ENCODE measurements around the gene FOXP1. TPM values are rescaled to one million over a fixed set of nuclear protein-coding genes. Genes with fewer than 3 reads are reported as not detected.
A peak's percentile ranks its signal among the peaks of the same experiment; 100 is the strongest.

FOXP1 gene
- total RNA-seq, 1 donor from 2014 or later, result 70.2 TPM

DNA sequence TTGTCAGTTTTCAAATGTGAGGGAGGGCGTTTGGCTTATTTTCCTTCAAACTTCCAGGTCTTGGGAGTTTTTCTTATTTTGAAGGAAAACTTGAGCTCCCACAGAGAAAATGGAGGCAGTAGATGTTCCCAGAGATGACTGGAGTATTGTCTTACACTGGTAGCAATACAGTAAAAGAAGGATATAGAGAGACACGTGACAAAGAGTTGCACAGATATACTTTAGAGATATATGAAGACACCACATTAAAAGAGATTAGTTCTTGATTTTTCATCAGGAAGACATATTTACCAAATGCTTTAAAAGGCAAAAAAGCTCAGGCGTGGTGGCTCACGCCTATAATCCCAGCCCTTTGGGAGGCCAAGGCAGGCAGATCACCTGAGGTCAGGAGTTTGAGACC is 490.9 kb downstream of the FOXP1 start:
- ATAC-seq, result no peak

DNA sequence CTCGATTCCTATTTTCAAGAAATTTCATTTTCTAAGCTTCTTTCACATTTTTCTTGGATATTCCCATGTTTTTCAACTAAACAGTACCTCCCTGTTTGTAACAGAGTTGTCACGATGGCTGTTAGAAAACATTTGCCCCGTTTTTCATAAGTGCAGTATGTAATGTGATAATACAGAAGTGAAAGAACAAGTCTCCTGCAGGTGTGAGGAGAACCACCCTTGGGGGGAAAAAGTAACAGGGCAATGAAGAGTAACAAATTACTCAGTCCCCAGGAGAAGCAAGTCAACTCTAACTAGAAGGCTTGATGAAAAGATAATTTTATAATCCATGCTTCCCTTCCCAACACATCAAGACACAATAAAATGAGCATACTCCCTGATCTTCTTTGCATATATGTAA is 493.3 kb downstream of the FOXP1 start:
- no peak for ATAC-seq

DNA sequence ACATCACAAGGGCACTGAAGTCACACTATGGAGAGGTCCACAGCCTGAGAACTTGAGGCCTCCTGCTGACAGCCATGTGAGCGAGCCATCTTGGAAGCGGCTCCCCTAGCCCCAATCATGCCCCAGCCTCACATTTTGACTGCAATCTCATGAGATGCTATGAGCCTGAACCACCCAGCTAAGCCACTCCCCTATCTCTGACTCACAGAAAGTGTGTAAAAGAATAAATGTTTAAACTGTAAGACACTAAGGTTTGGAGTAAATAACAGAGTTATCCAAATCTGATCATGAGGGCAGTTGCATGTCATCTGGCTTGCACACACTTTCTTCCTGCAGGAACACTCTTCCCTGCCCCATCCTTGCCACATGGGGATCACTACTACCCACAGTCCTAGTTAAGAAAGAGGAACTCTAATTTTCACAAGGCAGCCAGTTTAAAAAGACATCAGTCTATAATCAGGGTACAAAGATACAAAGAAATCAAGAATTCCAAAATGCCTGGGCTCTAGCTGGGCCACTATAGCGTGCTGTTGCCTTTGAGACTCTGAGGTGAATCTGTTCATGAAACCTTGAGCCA is 494.2 kb downstream of the FOXP1 start:
- ATAC-seq, result no peak

DNA sequence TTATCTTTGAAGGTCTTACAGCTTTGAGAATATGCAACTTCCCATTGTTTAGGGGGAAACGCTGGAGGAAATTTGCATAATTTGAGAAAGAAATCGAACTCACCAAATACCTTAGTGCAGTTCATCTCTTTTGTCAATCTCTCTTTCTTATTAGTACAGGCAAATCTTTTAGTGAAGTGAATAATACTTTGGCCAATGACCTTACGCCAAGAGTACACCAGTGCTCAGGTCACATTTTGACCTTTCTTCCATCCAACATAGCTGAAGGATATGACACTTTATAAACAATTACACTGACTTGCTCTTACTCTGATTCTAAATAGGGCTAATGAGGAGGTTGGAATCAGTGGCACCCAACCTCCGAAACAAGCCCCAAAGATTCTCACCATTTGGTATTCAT is 494.8 kb downstream of the FOXP1 start:
- no peak for ATAC-seq

DNA sequence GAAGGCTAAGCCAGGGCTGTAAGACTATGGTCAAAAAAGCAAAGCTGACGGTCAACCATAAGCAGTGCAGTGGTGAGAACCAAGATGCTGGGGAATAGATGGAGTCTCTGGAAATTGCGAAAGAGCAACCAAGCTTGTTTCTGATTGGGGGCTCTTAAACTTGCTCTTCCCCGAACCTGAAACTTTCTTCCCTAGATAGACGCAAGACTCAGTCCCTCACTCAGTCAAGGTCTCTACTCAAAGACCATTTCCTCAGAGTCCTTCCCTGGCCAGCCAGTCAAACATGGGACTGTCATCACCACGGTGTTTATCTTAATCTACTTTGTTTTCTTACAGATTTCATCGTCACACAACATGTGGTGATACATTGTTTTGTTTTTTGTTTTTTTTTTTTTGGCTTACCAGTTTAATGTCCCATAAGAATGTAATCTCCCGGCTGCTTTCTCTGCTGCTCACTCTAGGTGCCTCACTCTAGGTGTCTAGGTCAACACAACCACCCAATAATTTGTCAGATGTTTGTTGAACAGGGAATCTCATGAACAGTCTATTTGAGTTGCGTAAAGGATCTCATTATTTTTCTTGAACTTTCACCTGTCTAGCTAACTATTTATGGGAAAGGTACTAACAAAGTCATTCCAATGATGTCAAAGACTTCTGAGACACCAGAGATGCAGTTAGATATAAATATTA is 495.4 kb downstream of the FOXP1 start:
- ATAC-seq, result no peak

DNA sequence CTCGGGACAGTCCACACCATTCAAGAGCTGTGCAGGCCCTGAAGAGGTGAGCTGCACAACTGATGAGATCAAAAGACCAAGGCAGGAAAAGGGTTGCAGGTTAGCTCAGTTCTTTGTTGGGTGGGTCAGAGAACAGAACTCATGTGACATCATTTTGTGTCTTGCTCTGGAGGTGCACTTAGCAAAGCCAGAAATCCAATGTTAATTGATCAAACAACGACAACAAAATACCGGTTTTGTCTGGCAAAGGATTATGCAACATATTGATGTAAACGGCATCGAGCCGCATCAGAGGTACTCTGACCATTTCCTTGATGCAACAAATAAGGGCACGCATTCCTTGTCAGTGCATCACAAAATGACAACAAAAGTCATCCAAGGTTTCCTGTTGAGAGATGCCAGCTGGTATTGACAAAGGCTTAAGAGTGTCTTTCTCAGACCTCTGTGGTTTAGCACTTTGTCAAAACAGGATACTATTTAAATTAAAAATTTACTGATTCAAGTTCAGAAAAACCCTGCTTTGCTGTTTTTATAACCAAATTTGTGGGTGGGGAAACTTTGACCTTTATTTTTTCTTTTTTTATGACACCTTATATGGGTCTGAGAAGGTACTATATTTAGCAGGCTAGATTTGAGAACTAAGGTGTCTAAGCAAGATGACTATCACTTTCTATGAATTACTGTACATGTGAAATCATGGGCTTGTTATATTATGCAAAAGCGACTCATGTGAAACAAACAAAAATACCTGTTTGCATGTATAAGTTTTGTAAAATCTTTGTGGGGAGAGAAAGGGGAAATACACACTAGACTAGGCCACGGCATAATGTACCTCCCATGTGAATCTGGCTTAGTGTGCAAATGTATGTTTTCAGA is 496.1 kb downstream of the FOXP1 start:
- peak; percentile 87 for ATAC-seq

DNA sequence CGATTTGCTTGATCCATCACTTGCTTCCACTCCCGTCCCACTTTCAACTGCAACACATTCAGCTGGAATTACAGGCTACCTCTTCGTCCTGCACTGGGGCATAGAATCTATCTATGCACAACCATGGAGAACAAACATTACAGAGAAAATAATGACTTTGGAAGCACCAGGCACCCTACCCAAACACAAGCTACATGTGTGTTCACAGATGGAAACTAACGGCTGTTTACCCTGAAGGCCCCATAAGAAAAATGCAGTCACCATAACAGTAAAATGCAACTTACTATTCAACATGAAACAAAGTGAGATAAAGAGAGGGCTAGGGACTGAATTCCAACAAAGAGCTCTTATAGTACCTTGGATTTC is 496.8 kb downstream of the FOXP1 start:
- ATAC-seq, result no peak

DNA sequence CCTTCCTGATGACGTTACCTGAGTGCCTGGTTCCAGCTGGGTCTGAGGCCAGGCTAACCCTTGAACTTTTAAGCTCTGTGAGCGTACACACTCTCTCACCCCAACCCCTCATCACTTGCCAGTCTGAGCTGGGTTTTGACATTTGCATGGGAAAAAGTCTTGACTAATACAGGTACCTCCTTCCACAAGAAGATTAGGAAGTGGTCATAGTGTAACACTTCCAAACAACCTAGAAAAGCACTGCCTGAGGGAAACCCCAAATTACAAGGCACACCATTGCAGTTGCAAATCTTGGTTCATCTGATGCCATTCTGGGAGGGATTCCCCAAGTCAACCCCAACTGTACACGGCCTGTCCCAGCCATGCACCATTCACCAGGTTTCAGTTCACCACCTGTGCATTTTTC is 499.8 kb downstream of the FOXP1 start:
- ATAC-seq, result no peak

DNA sequence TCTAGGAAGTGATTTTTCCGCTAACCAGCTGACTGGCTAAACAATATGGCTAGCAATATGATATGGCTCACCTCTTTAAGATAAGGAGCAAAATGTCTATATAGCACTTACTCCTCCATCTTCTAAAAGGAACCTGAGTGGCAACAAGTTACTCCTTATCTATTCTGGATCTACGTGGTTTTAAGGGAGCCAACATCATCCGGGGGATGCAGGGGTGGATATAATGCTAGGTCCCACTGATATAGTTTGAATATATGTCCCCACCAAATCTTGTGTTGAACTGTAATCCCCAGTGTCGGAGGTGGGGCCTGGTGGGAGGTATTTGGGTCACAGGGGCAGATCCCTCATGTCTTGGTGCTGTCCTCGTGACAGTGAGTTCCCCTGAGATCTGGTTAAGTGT is 500.7 kb downstream of the FOXP1 start:
- no peak for ATAC-seq

DNA sequence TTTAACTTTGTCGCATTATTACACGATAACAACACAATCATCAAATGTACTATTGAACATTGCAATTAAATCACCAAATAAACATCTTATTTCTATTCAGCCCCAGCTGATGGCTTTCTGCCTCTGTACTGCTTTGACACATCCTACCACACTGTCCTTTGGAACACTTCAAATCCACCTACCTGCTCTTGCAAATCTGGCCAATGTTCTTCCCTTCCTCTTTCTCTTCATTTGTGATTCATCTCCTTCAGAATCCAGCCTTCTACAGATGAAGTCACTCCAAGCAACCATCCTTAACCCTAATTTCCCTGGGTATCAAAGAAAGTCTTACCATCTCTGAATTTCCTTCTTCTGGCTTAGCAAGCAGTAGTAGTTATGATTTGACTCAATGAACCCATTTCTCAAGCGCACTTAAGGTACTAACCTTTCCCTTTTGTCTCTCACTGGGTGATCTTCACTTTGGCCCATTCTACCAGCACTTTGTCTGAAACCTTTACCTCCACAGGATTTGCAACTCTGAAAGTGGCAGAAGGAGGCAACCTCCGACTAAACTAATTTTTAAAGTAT is 502.9 kb downstream of the FOXP1 start:
- no peak for ATAC-seq

DNA sequence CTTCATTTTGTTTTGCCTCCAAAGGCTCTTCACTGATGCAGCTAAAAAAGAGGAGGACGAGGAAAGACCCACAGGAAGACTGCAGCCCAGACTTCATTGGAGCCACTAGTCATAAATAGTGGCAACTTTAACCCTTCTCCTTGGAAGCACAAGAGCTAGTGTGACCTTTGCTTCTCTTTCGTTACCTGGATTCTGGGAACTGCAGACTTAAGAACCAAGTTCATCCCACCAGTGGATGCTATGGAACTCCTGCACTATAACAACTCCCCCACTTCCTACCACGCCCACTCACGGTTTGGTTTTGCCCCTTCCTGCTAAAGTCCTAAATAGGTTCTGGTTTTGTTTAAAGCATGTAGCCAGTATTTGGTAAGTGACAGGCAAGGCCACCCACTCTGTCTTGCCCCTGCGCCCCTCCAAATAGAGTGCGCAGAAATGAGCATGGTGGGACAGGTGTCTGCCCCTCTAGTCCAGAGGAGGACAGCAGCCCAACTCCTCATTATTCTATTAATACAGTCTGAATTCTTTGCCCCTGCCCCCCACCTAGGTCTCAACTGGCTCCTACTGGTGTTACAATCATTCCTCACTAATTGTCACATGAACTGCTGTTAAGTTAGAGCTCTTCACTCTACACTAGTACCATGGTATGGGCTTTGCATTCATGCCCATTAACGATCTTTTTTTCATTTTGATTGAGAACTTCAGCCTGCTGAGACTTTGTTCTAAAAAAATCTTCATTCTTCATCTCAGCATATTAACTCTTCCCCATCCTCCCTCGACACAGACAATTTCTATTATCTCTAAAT is 504.6 kb downstream of the FOXP1 start:
- ATAC-seq, result no peak

DNA sequence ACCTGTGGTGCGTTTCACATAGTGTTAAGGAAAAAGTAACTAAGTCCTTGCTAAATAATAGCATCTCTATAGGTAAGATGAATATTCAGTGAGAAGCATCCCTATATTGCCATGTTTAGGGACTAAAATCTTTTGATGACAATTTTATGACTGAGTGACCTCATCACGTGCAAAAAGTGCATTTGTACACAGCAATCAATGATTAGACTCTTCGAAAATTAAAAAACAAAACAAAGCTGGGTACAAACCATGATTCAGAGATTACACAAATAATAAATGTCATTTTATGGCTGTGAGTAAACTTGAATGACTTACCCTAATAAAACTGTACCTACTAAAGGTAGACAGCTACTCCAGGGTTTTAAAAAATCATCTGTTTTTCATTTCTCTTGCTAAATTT is 505.3 kb downstream of the FOXP1 start:
- no peak for ATAC-seq

DNA sequence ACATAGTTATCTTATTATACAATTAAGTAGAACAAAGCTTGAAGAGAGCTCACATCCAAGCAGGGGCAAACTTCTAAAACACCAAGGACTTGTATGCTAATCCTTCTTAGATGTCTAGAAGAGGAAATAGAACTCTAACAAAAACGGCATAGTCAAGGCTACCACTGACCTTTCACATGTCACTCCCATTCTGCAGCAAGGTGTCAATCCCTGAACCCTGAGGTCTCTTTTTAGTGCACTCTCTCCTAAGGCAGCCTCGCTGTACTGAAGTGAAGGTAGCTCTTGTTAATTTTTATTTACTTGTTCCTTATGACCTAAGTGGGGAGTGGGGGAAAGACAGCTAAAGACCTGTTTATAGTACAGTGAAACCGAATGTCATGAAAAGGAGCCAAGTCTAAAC is 506.5 kb downstream of the FOXP1 start:
- ATAC-seq, result no peak

DNA sequence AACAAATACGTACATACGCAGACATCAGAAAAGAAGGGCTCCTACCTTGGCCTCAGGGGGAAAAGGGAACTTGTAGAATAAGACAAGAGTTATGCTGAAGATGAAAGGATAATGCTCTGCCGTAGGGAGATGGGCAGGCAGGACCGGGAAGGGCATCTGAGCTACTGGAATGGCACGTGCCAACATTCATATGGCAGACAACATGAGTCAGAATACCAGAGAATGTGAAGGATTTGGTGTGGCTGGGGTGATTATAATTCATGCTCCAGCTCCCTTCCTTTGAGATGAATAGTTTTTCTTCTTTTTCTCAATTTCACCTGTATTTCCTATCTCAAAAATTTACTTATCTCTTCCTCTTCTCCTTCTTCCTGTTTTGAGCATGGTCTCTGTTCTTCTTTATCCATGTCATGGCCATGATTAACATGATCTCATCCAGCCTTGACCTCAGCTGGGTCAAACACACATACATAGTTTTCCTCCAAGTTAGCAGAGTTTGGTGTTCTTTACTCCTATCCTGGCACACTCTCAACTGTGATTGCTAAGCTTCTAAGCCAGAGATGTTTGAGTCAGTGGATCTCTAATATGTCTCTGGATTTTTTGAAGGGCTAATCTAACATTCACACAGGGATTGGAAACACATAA is 507.0 kb downstream of the FOXP1 start:
- ATAC-seq, result no peak

DNA sequence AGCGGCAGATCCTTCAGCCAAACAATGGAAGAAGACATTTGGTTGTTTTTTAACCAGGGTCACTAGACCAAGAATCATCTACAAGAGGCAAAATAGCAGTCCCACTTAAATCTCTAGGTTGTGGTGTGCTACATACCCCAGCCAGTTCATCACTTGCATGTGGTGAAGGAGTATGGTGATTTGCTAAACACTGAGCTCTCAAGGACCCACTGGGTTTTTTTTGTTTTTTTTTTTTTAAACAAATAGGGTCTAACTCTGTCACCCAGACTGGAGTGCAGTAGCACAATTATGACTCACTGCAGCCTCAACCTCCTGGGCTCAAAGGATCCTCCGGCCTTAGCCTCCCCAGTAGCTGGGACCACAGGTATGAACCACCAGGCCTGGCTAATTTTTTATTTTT is 508.0 kb downstream of the FOXP1 start:
- no peak for ATAC-seq

DNA sequence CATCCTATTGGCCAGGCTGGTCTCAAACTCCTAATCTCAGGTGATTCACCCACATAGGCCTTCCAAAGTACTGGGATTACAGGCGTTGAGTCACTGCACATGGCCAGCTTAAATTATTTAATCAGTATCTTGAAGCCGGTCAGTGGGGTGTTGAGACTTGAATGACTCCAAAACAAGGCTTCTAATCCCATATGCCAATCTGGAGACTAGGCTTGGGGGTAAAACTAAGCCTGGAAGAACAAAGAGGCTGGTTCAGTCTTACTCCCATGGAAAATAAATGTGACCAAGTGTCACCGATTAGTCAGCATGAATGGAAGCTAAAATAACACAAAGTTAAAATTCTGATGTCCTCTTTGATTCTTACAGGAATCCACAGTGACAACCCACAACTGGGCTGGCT is 509.1 kb downstream of the FOXP1 start:
- peak; percentile 61 for ATAC-seq

DNA sequence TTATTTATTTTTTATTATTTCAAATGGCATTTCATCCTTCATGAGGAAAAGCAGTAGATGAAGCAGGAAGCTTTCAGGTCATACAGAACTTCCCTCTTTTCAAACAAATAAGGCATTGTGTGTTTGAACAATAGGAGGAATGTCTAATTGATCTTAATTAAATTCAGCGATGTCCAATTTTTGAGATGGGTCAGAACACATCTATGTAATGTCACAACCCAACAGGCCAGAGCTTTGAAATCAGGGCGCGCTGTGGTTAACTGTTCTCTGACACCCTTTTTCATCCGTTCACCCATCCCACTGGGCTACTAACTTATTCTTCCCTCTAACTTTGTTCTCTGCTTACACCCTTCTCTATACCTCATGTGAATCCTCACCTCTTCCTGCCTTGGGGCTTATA is 510.5 kb downstream of the FOXP1 start:
- ATAC-seq, result no peak

DNA sequence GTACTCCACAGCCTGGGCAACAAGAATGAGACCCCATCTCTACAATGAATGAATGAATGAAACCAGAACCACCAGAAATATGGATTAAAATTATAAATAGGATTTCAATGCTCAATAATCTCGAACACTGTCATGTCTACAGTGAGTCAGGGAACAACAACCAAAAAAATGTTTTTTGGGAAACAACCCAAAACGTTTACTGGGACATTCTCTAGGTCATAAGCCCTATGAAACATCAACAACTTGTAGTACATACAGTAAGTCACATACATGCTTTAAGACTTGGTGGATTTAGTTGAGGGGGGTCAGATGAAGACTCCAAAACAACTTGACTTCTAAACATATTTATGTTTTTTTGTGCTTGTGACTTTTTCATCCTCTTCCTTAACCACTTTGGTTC is 511.2 kb downstream of the FOXP1 start:
- no peak for ATAC-seq

DNA sequence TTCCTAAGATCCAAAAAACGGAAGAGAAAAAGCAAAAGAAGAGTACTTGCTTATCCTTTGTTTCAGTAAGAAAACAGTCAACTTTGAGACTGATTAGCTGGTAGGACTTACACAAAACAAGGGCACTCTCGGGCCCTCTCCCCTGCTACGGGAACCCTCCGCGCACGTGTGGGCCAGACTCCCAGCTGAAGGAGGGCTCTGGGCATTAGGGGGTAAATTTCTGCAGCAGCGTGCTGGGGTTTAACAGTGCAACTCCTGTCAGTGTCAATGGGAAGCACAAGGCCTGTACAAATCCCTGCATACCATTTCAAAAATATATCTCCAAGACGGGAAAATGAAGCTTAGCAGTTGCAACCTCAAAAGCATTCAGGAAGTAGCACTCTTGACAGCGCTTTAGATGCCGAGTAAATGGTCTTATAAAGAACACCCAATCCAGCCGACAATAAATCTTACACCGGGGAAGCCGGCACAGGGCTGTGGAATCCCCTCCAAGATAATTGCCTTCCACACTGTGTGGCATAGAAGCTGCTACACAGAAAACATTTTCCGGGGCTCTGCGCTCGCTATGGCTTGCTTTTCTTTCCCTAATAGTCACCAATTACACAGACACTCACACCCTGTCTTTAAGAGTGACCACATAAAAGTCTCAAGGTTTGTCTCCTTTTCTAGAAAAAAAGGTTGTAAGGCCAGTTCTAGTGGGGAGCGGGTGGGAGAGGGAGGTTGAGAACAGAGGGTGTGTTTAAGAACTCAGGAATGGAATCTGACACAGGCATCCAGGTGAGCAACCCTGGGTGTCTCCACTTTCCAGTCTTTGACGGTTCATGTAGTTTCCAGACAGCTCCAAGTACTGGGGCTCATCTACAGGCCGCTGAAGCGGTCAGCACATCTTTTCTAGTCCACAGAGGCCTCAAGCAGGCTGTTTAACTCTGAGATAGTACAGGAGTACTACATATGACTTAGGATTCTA is 512.7 kb downstream of the FOXP1 start:
- peak; percentile 24 for ATAC-seq

DNA sequence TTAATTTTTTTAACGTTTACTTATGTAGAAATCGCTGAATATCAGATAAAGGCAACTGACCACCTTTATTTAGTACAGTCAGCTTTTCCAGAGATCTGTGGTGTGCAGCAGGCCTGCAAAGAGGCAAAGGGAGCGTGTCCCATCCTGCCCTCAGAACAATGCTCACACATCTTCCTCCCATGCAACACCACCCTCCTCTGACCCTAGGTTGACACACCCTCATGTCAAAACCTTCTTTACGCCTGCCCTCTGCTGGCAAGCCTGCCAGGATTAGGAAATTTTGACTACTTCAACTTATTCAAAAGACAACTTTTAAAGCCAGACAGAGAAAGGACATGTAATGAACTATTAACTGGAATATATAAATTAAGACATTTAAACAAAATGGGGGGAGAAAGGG is 513.7 kb downstream of the FOXP1 start:
- peak; percentile 94 for ATAC-seq

Data from esophagus mucosa (tissue), 1 donor.